K562 (cell line): Measurements from ENCODE around the gene DNAJB13.

Source experiments
- BRD9 ChIP-seq: fragments of 450-650 bp; IDR thresholded peaks from 2 replicates; pipeline ENCODE4 v1.6.1; 2018; ENCODE audit warnings: low read depth; ENCODE audit not compliant: partially characterized antibody
- CTCF ChIP-seq, 3 experiments: IDR thresholded peaks in 2 of 3; conservative IDR thresholded peaks in 1 of 3; 2 replicates each; pipeline ENCODE4 v1.5.1; 2011 to 2012; ENCODE audit warnings: low read length in 3 of 3, mild to moderate bottlenecking in 3 of 3, control low read depth in 2 of 3, improper control_type of control experiment in 1 of 3, inconsistent platforms in 1 of 3, low read depth in 1 of 3, mixed read lengths in 1 of 3, moderate library complexity in 1 of 3; ENCODE audit not compliant: insufficient read depth in 2 of 3
- EZH2 ChIP-seq: IDR thresholded peaks from 2 replicates; pipeline ENCODE4 v1.6.1; 2012; ENCODE audit warnings: low read depth, mild to moderate bottlenecking, inconsistent platforms, low read length, borderline replicate concordance
- NCOA1 ChIP-seq: fragments of 450-650 bp; IDR thresholded peaks from 2 replicates; pipeline ENCODE4 v1.6.1; 2016; ENCODE audit warnings: low read depth
- PKNOX1 ChIP-seq: fragments of 450-650 bp; IDR thresholded peaks from 2 replicates; pipeline ENCODE4 v1.6.1; 2016
- POLR2AphosphoS5 ChIP-seq: IDR thresholded peaks from 2 replicates; pipeline ENCODE4 v1.6.1; 2011; ENCODE audit warnings: mild to moderate bottlenecking, low read depth, low read length, moderate library complexity; ENCODE audit not compliant: control insufficient read depth, insufficient read depth
- POU5F1 ChIP-seq: fragments of 150-350 bp; IDR thresholded peaks from 2 replicates; pipeline ENCODE4 v1.6.1; 2014; ENCODE audit warnings: borderline replicate concordance, low read length, low read depth, mild to moderate bottlenecking; ENCODE audit not compliant: partially characterized antibody
- SAFB2 ChIP-seq: fragments of 200-400 bp; formaldehyde crosslinking; IDR thresholded peaks from 2 replicates; pipeline ENCODE4 v1.6.1; 2018; ENCODE audit warnings: borderline replicate concordance, low read length, low read depth, moderate library complexity; ENCODE audit not compliant: severe bottlenecking
- SRF ChIP-seq, 2 experiments: fragments of 250-450, 450-650 bp in 1 of 2; sonication (Bioruptor Pico) in 1 of 2; sonication (generic) in 1 of 2; formaldehyde crosslinking; IDR thresholded peaks; 2 replicates each; pipeline versions ENCODE4 v1.5.0 to v1.5.1; 2020 to 2022; ENCODE audit warnings: mild to moderate bottlenecking in 1 of 2, missing genetic modification reagents in 1 of 2
- YY1 ChIP-seq, 3 experiments: IDR thresholded peaks; 2 replicates each; pipeline ENCODE4 v1.6.1; 2011; ENCODE audit warnings: low read length in 2 of 3, mild to moderate bottlenecking in 2 of 3, moderate library complexity in 2 of 3, borderline replicate concordance in 1 of 3, control low read depth in 1 of 3, low read depth in 1 of 3; ENCODE audit not compliant: insufficient read depth in 3 of 3, insufficient replicate concordance in 2 of 3, control insufficient read depth in 1 of 3, insufficient read length in 1 of 3; ENCODE audit errors: extremely low read depth in 1 of 3
- ZNF79 ChIP-seq: fragments of 250-450 bp; sonication (Bioruptor Pico); IDR thresholded peaks from 2 replicates; pipeline ENCODE4 v1.4.0; 2020; ENCODE audit warnings: low read depth, mild to moderate bottlenecking, moderate library complexity

- no peak for TF ChIP-seq YY1 (IDR thresholded peaks at IDR 0.05; ENCODE audit: borderline replicate concordance in 1 of 3, control insufficient read depth in 1 of 3, extremely low read depth in 1 of 3, insufficient read depth in 3 of 3, insufficient read length in 1 of 3, insufficient replicate concordance in 2 of 3, low read depth in 1 of 3, low read length in 2 of 3)
- TF ChIP-seq NCOA1 = no peak
- TF ChIP-seq ZNF79 = no peak
- no peak for TF ChIP-seq PKNOX1
- TF ChIP-seq SAFB2 = no peak
- no peak for TF ChIP-seq CTCF (IDR thresholded peaks at IDR 0.05 in 2 of 3, conservative IDR thresholded peaks at IDR 0.05 in 1 of 3; ENCODE audit: insufficient read depth in 2 of 3, low read depth in 1 of 3, low read length in 3 of 3)
- TF ChIP-seq POLR2AphosphoS5 = no peak
- no peak for TF ChIP-seq POU5F1
- TF ChIP-seq SRF (CRISPR knock-in tag; IDR thresholded peaks at IDR 0.05) = no peak
- no peak for TF ChIP-seq BRD9
- TF ChIP-seq EZH2 = no peak
Observed at GRCh38 chr11:73974604-73975478, 24.0 kb downstream of the DNAJB13 start.
